ENCODE measurements around the gene CMAS. TPM values are rescaled to one million over a fixed set of nuclear protein-coding genes. Genes with fewer than 3 reads are reported as not detected.

Gene CMAS
- total and polyA plus RNA-seq, 2 experiments from 2014 or later: 61.2 to 118 TPM

DNA sequence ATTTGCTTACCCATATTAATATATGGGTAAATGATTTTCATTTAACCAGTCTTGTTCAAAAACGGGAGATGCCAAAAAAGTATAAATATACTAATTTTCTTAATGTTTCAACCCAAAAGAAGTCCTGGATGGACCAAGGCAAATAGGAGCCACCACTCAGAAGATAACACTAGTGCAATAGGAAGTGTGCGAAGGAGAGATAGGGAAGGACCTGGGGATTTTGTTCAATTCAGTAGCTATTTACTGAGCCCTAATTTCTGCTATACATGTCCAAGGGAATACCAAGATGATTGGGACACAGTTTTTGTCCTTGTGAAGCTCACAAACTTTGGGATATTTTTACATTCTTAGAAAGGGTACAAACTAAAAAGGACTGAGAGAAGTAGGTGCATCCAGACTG, 1.5 kb downstream of the CMAS start (continued):
- TF ChIP-seq, protein P1, sequence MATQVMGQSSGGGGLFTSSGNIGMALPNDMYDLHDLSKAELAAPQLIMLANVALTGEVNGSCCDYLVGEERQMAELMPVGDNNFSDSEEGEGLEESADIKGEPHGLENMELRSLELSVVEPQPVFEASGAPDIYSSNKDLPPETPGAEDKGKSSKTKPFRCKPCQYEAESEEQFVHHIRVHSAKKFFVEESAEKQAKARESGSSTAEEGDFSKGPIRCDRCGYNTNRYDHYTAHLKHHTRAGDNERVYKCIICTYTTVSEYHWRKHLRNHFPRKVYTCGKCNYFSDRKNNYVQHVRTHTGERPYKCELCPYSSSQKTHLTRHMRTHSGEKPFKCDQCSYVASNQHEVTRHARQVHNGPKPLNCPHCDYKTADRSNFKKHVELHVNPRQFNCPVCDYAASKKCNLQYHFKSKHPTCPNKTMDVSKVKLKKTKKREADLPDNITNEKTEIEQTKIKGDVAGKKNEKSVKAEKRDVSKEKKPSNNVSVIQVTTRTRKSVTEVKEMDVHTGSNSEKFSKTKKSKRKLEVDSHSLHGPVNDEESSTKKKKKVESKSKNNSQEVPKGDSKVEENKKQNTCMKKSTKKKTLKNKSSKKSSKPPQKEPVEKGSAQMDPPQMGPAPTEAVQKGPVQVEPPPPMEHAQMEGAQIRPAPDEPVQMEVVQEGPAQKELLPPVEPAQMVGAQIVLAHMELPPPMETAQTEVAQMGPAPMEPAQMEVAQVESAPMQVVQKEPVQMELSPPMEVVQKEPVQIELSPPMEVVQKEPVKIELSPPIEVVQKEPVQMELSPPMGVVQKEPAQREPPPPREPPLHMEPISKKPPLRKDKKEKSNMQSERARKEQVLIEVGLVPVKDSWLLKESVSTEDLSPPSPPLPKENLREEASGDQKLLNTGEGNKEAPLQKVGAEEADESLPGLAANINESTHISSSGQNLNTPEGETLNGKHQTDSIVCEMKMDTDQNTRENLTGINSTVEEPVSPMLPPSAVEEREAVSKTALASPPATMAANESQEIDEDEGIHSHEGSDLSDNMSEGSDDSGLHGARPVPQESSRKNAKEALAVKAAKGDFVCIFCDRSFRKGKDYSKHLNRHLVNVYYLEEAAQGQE (IDR thresholded peaks at IDR 0.05; ENCODE audit: unreplicated experiment): no peak
- TF ChIP-seq ZNF331 (CRISPR knock-in tag; IDR thresholded peaks at IDR 0.05; ENCODE audit: low read depth): no peak
- no peak for TF ChIP-seq CREB1 (CRISPR knock-in tag; IDR thresholded peaks at IDR 0.05; ENCODE audit: low read depth)
- no peak for TF ChIP-seq EZH2 (IDR thresholded peaks at IDR 0.05; ENCODE audit: low read depth, unreplicated experiment)
- TF ChIP-seq ZNF114 (CRISPR knock-in tag; IDR thresholded peaks at IDR 0.05): no peak
- no peak for TF ChIP-seq JUNB (IDR thresholded peaks at IDR 0.05; ENCODE audit: unreplicated experiment)
- no peak for TF ChIP-seq STAT1 (IDR thresholded peaks at IDR 0.05; ENCODE audit: unreplicated experiment)
- no peak for TF ChIP-seq NANOG (IDR thresholded peaks at IDR 0.05; ENCODE audit: borderline replicate concordance)

DNA sequence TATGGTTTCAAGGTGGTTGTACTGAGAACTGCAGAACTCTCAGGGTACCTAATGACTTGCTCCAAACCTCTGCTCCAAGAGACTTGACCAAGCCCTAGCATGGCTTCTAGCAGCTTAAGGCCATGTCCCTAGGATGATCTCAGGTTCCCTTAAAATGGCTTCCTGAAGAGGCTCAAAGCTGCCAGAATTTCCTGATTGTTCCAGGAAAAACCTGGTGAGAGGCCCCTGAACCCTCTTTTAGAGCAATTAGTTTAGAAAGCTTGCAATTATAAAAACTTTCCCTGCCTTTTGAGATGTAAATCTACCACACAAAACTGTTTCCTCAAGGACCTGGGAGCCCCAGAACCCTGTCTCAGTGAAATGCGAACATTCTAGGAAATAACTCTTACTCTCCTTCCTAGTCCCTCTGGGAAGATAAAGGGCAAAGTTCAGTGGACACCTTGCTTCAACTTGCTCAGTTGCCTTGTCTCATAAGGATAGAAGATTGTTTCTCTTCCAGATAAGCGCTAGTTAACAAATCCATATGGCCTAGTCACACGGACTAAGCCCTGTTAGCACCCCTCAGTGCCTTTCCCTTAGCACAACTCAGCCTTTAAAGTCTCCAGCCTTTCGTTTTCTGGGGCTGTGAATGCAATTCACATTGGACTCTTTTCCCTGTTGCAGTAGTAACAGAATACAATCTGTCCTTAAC, 2.5 kb downstream of the CMAS start:
- DNase-seq (ENCODE audit: low spot score) (peak; percentile 64), ATAC-seq (peak; percentile 5; the same call in 2 of the 3 replicates)
- Histone ChIP-seq H3K79me2 (replicated peaks; ENCODE audit: insufficient read depth) (peaks cover 58% of the 10 kb centered on the region), H3K4me1 (ENCODE audit: insufficient read depth) (peaks cover 37% of the 10 kb centered on the region), H3K4me2 (peak overlapping the region; percentile 80), H3K27me3 (ENCODE audit: insufficient read depth) (no peaks in the 10 kb centered on the region), H3K4me3 (peak overlapping the region; percentile 77), H2AFZ (no peak overlapping the region), H3K27ac (ENCODE audit: low read depth) (peak overlapping the region; percentile 75), H4K20me1 (replicated peaks; ENCODE audit: insufficient read depth) (no peaks in the 10 kb centered on the region), H3K36me3 (ENCODE audit: insufficient read depth) (no peaks in the 10 kb centered on the region; the same call in 1 of the 2 replicates), H3K9me2 (ENCODE audit: insufficient read depth) (no peaks in the 10 kb centered on the region), H3F3A (replicated peaks; ENCODE audit: low read depth) (peaks cover 8% of the 10 kb centered on the region; the same call in 1 of the 2 replicates)
- TF ChIP-seq NANOG (IDR thresholded peaks at IDR 0.05; ENCODE audit: borderline replicate concordance): peak; percentile 85
- TF ChIP-seq, protein P2, sequence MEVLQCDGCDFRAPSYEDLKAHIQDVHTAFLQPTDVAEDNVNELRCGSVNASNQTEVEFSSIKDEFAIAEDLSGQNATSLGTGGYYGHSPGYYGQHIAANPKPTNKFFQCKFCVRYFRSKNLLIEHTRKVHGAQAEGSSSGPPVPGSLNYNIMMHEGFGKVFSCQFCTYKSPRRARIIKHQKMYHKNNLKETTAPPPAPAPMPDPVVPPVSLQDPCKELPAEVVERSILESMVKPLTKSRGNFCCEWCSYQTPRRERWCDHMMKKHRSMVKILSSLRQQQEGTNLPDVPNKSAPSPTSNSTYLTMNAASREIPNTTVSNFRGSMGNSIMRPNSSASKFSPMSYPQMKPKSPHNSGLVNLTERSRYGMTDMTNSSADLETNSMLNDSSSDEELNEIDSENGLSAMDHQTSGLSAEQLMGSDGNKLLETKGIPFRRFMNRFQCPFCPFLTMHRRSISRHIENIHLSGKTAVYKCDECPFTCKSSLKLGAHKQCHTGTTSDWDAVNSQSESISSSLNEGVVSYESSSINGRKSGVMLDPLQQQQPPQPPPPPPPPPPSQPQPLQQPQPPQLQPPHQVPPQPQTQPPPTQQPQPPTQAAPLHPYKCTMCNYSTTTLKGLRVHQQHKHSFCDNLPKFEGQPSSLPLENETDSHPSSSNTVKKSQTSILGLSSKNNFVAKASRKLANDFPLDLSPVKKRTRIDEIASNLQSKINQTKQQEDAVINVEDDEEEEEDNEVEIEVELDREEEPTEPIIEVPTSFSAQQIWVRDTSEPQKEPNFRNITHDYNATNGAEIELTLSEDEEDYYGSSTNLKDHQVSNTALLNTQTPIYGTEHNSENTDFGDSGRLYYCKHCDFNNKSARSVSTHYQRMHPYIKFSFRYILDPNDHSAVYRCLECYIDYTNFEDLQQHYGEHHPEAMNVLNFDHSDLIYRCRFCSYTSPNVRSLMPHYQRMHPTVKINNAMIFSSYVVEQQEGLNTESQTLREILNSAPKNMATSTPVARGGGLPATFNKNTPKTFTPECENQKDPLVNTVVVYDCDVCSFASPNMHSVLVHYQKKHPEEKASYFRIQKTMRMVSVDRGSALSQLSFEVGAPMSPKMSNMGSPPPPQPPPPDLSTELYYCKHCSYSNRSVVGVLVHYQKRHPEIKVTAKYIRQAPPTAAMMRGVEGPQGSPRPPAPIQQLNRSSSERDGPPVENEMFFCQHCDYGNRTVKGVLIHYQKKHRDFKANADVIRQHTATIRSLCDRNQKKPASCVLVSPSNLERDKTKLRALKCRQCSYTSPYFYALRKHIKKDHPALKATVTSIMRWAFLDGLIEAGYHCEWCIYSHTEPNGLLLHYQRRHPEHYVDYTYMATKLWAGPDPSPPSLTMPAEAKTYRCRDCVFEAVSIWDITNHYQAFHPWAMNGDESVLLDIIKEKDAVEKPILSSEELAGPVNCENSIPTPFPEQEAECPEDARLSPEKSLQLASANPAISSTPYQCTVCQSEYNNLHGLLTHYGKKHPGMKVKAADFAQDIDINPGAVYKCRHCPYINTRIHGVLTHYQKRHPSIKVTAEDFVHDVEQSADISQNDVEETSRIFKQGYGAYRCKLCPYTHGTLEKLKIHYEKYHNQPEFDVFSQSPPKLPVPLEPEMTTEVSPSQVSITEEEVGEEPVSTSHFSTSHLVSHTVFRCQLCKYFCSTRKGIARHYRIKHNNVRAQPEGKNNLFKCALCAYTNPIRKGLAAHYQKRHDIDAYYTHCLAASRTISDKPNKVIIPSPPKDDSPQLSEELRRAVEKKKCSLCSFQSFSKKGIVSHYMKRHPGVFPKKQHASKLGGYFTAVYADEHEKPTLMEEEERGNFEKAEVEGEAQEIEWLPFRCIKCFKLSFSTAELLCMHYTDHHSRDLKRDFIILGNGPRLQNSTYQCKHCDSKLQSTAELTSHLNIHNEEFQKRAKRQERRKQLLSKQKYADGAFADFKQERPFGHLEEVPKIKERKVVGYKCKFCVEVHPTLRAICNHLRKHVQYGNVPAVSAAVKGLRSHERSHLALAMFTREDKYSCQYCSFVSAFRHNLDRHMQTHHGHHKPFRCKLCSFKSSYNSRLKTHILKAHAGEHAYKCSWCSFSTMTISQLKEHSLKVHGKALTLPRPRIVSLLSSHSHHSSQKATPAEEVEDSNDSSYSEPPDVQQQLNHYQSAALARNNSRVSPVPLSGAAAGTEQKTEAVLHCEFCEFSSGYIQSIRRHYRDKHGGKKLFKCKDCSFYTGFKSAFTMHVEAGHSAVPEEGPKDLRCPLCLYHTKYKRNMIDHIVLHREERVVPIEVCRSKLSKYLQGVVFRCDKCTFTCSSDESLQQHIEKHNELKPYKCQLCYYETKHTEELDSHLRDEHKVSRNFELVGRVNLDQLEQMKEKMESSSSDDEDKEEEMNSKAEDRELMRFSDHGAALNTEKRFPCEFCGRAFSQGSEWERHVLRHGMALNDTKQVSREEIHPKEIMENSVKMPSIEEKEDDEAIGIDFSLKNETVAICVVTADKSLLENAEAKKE (CRISPR knock-in tag; IDR thresholded peaks at IDR 0.05): peak; percentile 68
- TF ChIP-seq, protein P1 (IDR thresholded peaks at IDR 0.05; ENCODE audit: unreplicated experiment): no peak
- peaks cover 4% of the 10 kb centered on the region for H3K27me3 Mint-ChIP-seq (ENCODE audit: insufficient read depth, low read depth, poor library complexity)
- peaks cover 42% of the 10 kb centered on the region for H3K4me1 Mint-ChIP-seq
- H3K9me3 Mint-ChIP-seq: no peaks in the 10 kb centered on the region
- peaks cover 36% of the 10 kb centered on the region for H3K36me3 Mint-ChIP-seq (ENCODE audit: low read depth)
- peak overlapping the region; percentile 88 for H3K27ac Mint-ChIP-seq
- peak overlapping the region; percentile 96 for H3K4me3 Mint-ChIP-seq

All from GM23338 (cell line).